NCI-H2171 (cell line): ENCODE measurements around the gene JAM2.

Source experiments
- DNase-seq: peaks from one replicate; lab custom pipeline; 2025; lab: John Stamatoyannopoulos, UW

Gene JAM2

DNA sequence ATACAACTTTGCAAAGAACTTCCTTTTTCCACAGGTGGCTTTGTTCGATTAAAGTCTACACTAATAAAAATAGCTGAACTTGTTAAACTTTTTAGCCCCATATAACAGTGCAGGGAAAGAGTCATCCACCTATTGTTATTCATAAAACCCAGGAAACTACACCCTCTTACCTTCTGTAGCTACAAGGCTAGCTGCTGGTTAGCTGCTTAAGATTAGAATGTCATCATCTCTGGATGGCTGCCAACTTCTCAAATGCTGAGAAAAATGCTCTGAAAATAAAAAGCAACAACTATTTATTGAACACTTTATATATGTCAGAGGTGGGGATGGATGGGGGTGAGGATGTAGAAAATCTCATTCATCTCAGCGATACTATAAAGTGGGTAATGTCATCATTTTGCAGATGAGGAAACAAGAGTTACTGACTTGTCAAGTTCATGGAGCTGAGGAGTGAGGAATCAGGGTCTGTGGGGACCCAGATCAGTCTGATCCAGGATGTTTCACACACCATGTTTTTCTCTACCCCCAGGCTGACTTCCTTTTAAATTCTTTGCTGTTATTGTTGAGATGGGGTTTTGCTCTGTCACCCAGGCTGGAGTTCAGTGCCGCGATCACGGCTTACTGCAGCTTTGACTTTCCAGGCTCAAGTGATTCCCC, 78.6 kb downstream of the JAM2 start:
- DNase-seq = no peak

DNA sequence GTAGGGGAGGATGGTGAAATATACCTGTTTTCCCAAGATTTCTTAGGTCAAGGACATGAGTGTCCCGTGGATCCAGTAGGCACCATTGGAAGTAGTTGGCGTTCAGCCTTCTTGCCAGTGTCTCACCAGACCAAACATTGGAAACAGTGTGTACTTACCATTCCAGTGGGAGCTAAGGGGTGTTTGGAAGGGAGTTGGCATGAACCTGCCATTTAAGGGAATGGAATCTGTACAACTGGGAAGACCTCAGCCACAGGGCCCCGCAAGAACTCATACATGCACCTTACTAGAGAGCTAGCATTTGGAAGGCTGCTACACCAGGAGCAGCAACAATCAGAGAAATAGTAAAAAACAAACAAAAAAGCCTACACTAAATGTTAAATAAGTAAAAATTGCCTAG, 82.9 kb downstream of the JAM2 start:
- no peak for DNase-seq

DNA sequence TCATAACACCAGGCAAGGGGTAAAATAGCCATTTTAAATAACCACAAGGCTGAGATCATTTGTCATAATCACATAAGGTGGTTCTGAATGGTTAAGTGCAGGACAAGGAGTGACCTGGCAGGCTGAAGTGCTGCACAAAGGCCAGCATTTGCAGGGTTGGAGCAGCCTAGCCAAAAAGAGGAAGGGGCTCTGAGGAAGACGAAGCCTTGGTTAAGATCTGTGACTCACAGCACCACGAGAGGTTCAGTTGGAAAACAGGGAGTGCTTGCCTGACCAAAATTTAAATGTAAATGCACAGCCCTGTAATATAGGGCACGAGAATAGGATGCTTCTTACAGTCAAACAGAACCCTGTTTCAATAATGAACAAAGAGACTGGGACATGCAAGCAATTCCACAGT, 83.6 kb downstream of the JAM2 start:
- no peak for DNase-seq

DNA sequence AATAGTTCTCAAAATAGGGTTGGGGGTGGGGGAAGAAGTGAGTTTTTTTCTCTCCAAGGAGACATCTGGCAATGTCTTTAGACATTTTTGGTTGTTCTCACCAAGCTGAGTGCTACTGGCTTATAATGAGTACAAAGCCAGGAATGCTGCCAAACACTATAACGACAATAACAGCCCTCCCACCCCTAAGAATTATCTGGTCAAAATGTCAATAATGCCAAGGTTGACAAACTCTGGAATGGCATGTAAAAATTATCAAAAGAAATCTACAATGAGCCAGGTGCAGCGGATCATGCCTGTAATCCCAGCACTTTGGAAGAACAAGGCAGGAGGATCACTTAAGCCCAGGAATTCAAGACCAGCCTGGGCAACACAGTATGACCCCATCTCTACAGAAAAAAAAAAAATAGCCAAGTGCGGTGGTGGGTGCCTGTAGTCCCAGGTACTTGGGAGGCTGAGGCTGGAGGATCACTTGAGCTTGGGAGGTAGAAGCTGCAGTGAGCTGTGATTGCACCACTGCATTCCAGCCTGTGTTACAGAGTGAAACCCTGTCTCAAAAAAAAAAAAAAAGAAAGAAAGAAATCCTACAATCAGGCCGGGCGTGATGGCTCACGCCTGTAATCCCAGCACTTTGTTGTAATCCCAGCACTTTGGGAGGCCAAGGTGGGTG, 93.2 kb downstream of the JAM2 start:
- DNase-seq = no peak

- no peak for DNase-seq
These were observed 95.0 kb downstream of the JAM2 start for GRCh38 chr21:25733859-25734653.

- DNase-seq = no peak
These were observed 95.5 kb downstream of the JAM2 start for GRCh38 chr21:25734654-25734903.

- DNase-seq = peak; percentile 96
These were observed 96.0 kb downstream of the JAM2 start, which contains the start of the genes ATP5PF and GABPA for GRCh38 chr21:25734904-25735645. TSS of gene ATP5PF (minus strand) at chr21:25734904. CDS start at chr21:25729794, 5,110 bp downstream. TSS of gene GABPA (plus strand) at chr21:25734972. CDS start at chr21:25741599, 6,627 bp downstream.

DNA sequence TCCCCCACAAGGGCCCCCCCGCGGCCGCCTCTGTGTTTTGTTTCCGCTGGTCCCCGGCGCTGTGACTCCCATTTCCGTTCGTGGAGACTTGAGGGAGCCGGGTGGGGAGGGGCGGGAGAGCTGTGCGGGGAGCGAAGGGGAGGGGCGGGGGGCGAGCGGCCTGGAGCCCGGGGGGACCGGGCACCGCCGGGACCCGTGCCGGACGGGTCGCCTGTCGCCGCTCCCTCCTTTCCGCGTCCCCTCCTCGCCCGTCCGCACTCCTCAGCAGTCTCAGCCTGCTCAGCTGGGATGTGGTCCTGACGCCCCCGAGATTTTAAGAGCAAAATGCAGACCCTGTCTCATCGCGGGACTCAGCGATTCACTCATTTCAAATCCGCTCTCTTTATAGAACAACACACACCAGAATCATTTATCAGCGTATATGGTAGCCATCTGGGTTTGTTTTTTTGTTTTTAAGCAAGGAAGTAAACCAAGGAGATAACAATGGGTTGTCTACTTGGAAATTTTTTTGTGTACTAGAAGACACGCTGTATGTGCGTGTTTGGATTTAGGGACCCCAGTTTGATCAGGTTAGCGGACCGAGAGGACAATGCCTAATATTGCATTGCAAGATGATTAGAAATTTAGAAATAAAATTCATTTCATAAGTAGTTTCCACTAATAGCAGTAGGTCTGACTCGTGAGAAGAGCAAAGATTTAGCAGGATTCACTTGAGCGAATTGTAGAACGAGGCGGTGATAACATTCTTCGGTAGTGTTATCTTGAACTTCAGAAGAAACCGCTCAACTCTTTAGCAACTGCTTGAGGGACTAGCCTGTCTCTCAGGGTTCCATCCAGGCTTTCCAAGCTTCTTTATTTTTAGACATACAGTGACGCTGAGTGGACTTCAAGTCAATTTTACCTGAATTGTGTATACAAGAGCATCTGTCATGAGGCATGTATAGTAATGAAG, 96.9 kb downstream of the JAM2 start:
- DNase-seq = peak; percentile 89

DNA sequence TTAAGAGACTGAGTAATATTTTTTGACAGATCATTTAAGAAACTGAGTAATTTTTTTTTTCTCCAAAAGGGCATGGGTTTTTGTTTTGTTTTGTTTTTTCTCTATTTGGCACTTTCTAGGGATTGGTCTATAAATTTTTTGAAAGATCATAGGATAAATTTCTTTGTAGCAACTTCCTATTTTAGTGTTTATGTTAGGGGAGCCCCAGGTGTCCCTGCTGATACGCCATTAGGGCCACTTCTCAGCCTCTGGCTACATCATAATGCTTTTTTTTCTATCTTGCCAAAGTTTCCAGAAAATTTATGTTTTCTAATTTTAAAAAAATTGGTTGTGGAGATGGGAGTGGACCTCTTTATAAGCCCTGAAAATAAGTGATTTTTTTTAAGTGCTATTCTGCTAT, 98.4 kb downstream of the JAM2 start:
- no peak for DNase-seq

GRCh38 chr21:25742900-25743299, 103.8 kb downstream of the JAM2 start:
- DNase-seq = no peak

GRCh38 chr21:25744854-25745253, 105.8 kb downstream of the JAM2 start:
- DNase-seq = no peak

DNA sequence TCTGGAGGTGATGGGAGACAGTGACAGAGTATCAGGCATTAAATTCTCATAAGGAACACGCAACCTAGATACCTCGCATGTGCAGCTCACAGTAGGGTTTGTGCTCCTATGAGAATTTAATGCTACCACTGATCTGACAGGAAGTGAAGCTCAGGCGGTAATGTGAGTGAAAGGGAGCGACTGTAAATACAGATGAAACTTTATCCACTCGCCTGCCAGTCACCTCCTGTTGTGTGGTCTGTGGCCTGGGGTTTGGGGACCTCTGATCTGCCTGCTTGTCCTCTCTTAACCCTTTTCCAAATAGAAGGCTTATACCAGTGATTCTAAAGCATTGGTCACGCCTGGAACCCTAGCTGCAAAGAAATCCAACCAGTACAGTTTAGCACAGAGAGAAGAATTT, 111.0 kb downstream of the JAM2 start:
- DNase-seq = no peak

- no peak for DNase-seq
These were observed 113.4 kb downstream of the JAM2 start for GRCh38 chr21:25752416-25752815.

GRCh38 chr21:25756190-25756932, 117.3 kb downstream of the JAM2 start:
- DNase-seq = no peak

DNA sequence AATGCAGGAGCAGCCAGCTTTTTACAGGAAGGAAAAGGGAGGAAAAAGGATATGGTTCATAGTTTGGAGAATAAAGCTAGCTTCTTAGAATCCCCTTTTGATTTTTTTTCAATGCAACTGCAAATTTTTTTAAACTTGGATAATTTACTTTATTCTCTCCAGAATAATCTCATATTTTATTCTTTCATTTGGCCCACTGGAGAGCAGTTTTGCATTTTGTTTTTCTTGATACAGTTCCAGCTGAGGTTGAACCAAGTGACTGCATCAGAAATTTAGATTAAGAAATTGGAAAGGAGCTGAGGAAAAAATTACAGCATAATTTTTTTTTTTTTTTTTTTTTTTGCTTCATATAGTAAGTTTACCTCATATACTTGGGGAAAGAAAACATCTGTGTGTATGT, 118.5 kb downstream of the JAM2 start:
- no peak for DNase-seq

DNA sequence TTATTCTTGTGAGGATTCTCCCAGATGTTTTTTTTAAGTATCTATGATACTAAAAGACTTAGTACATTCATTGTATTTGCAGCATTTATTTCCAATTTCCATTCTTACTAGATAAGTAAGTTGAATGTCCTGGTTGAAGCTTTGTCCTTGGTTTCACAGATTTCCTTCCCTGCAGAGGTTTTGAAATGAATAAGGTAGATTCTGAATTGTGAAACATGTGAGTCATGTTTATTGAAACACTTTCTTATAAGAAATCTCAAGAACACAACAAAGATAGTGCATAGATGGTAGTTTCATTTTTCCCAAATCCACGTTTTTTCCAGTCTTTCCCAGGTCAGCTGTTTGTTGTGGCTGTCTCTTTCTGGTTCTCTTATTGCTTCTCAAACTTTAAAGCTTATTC, 120.5 kb downstream of the JAM2 start:
- no peak for DNase-seq

DNA sequence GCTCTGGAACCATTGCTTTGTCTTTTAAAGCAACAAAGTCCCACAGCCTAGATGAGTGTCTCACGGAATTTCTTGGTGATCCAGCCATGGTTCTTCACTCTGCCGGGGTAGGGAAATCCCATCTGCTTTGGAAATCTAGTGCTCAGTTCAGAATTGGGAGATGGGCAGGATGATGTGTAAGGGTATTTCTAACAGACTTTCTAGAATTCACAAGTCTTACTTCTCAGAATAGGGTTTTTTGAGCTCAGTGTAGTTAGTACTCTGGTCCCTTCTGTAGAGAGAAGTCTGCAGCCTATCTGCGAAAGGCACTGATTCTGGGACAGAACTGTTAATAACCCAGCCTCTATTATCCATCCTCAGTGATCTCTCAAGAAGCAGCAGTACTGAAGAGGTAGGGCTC, 121.0 kb downstream of the JAM2 start:
- DNase-seq = no peak

DNA sequence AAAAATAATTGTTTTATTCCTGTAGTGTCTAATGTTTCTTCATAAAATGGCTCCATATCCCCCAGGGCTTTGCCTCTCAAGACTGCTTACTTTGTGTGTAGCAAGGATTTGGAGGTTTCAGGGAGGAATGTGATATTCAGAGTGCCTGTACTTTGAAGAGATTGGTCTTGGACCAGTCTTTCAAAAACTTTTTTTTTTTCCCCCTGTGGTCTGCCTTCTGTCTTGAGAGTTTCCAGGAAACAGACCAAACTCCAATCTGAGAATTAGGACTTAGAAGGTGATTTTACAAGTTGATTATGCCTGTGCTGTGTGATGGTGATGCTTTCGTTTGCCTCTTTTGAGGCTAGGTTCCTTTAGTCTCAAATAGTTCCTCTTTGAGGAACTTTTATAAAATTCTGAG, 121.6 kb downstream of the JAM2 start:
- DNase-seq = no peak

- DNase-seq = no peak
These were observed 125.0 kb downstream of the JAM2 start for GRCh38 chr21:25764065-25764464.
